Measurements from ENCODE around the gene CRMP1.
A peak's percentile ranks its signal among the peaks of the same experiment; 100 is the strongest.

The CRMP1 gene

GRCh38 chr4:5804656-5805055 is 88.2 kb downstream of the CRMP1 start:
- H3K4me3 ChIP-seq (ENCODE audit: low read length): no peak overlapping the region
- no peak for DNase-seq (ENCODE audit: low read depth)
- TF ChIP-seq CTCF (conservative IDR thresholded peaks at IDR 0.05; ENCODE audit: low read length): no peak

GRCh38 chr4:5802565-5802964 is 90.3 kb downstream of the CRMP1 start:
- DNase-seq (ENCODE audit: low read depth): no peak
- H3K4me3 ChIP-seq (ENCODE audit: low read length): no peak overlapping the region
- no peak for TF ChIP-seq CTCF (conservative IDR thresholded peaks at IDR 0.05; ENCODE audit: low read length)

GRCh38 chr4:5801696-5802095 is 91.2 kb downstream of the CRMP1 start:
- H3K4me3 ChIP-seq (ENCODE audit: low read length): no peak overlapping the region
- DNase-seq (ENCODE audit: low read depth): no peak
- TF ChIP-seq CTCF (conservative IDR thresholded peaks at IDR 0.05; ENCODE audit: low read length): no peak

DNA sequence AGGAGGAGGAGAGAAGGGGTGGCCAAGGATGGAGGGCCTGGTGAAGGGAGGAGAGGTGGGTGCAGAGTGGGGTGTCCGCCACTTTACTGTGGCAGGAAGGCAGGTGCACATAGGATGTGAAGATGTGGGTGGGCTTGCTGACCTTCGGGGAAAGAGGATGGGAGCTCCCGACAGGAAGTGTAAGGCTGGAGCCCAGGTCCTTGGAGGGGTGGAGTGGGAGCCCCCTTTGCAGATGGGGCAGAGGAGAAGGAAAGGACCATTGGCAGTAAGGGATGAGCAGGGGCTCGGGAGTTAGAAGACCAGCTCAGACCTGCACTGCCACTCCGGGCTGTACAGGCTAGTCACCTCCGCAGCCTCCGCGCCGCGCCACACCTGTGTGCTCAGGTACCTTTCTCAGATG is 92.4 kb downstream of the CRMP1 start:
- no peak for TF ChIP-seq CTCF (conservative IDR thresholded peaks at IDR 0.05; ENCODE audit: low read length)
- H3K4me3 ChIP-seq (ENCODE audit: low read length): no peak overlapping the region
- DNase-seq (ENCODE audit: low read depth): no peak

GRCh38 chr4:5799406-5799805 is 93.5 kb downstream of the CRMP1 start:
- no peak for TF ChIP-seq CTCF (conservative IDR thresholded peaks at IDR 0.05; ENCODE audit: low read length)
- H3K4me3 ChIP-seq (ENCODE audit: low read length): no peak overlapping the region
- DNase-seq (ENCODE audit: low read depth): no peak

GRCh38 chr4:5798946-5799345 is 93.9 kb downstream of the CRMP1 start:
- DNase-seq (ENCODE audit: low read depth): no peak
- H3K4me3 ChIP-seq (ENCODE audit: low read length): no peak overlapping the region
- no peak for TF ChIP-seq CTCF (conservative IDR thresholded peaks at IDR 0.05; ENCODE audit: low read length)

DNA sequence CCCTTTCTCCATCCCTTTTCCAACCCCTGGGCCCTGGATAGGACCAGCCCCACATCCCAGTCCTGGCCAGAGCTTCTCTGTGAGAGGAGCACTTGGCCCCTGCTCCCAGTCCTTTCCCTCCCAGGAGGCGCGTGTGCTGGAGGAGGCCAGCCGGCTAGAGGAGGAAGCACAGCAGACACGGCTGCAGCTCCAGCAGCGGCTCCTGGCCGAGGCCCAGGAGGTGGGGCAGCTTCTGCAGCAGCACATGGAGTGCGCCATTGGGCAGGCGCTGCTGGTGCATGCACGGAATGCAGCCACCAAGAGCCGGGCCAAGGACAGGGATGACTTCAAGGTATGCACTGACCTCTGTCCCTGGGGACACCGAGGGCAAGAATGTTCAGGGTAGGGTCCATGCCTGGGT is 94.4 kb downstream of the CRMP1 start:
- DNase-seq (ENCODE audit: low read depth): peak; percentile 38
- TF ChIP-seq CTCF (conservative IDR thresholded peaks at IDR 0.05; ENCODE audit: low read length): no peak
- no peak overlapping the region for H3K4me3 ChIP-seq (ENCODE audit: low read length)

Measured in AG10803 (cell line).